HepG2 (cell line): Measurements from ENCODE around the gene HS6ST1. TPM values are rescaled to one million over a fixed set of nuclear protein-coding genes. Genes with fewer than 3 reads are reported as not detected.
A peak's percentile ranks its signal among the peaks of the same experiment; 100 is the strongest.

Source experiments
- BHLHE40 ChIP-seq: IDR thresholded peaks from 2 replicates; pipeline ENCODE4 v1.6.1; 2011; ENCODE audit warnings: low read length, improper control_type of control experiment
- BORCS8-MEF2B ChIP-seq: sonication (generic); formaldehyde crosslinking; IDR thresholded peaks from 2 replicates; pipeline ENCODE4 v1.8.0; 2022; ENCODE audit warnings: mild to moderate bottlenecking, missing genetic modification reagents
- DRAP1 ChIP-seq: IDR thresholded peaks from 2 replicates; pipeline ENCODE4 v1.6.1; 2016; ENCODE audit warnings: missing genetic modification reagents, missing compliant biosample characterization
- ETS1 ChIP-seq: sonication (generic); formaldehyde crosslinking; IDR thresholded peaks from 2 replicates; pipeline ENCODE4 v1.4.0; 2020; ENCODE audit warnings: missing genetic modification reagents
- GATAD2A ChIP-seq: IDR thresholded peaks from 2 replicates; pipeline ENCODE4 v1.6.1; 2016
- GLI4 ChIP-seq: sonication (generic); formaldehyde crosslinking; IDR thresholded peaks from 2 replicates; pipeline ENCODE4 v1.5.1; 2020; ENCODE audit warnings: missing genetic modification reagents, mild to moderate bottlenecking, moderate library complexity, borderline replicate concordance
- KLF12 ChIP-seq: sonication (generic); formaldehyde crosslinking; IDR thresholded peaks from 2 replicates; pipeline ENCODE4 v1.4.0; 2020; ENCODE audit warnings: missing genetic modification reagents, borderline replicate concordance
- MTA1 ChIP-seq: sonication (generic); formaldehyde crosslinking; IDR thresholded peaks from 2 replicates; pipeline ENCODE4 v1.4.0; 2020; ENCODE audit warnings: missing genetic modification reagents, mild to moderate bottlenecking, borderline replicate concordance
- NFE2L2 ChIP-seq: fragments of 150-350 bp; IDR thresholded peaks from 2 replicates; pipeline ENCODE4 v1.6.1; 2014; ENCODE audit warnings: low read length
- PAX8 ChIP-seq: sonication (generic); formaldehyde crosslinking; IDR thresholded peaks from 2 replicates; pipeline ENCODE4 v1.8.0; 2022; ENCODE audit warnings: mild to moderate bottlenecking, missing genetic modification reagents, borderline replicate concordance
- PLRG1 ChIP-seq: fragments of 450-650 bp; conservative IDR thresholded peaks from 2 replicates; pipeline ENCODE4 v1.6.1; 2016
- SNRNP70 ChIP-seq: fragments of 200-400 bp; formaldehyde crosslinking; IDR thresholded peaks from 2 replicates; pipeline ENCODE4 v1.6.1; 2017; ENCODE audit warnings: mild to moderate bottlenecking, low read depth, low read length, moderate library complexity
- ZBTB37 ChIP-seq: sonication (generic); formaldehyde crosslinking; IDR thresholded peaks from 2 replicates; pipeline ENCODE4 v1.4.0; 2020; ENCODE audit warnings: mild to moderate bottlenecking, missing genetic modification reagents
- ZNF33B ChIP-seq: sonication (generic); formaldehyde crosslinking; IDR thresholded peaks from 2 replicates; pipeline ENCODE4 v1.5.1; 2020; ENCODE audit warnings: mild to moderate bottlenecking, missing genetic modification reagents
- ZNF749 ChIP-seq: sonication (generic); formaldehyde crosslinking; IDR thresholded peaks from 2 replicates; pipeline ENCODE4 v1.8.0; 2022; ENCODE audit warnings: mild to moderate bottlenecking, missing genetic modification reagents, moderate library complexity, borderline replicate concordance
- ZSCAN22 ChIP-seq: sonication (generic); formaldehyde crosslinking; IDR thresholded peaks from 2 replicates; pipeline ENCODE4 v1.4.0; 2020; ENCODE audit warnings: mild to moderate bottlenecking, missing genetic modification reagents
- polyA plus RNA-seq, 8 experiments: library from polyadenylated mRNA; depleted of rRNA in 3 of 8; stranded (reverse) in 7 of 8; unstranded in 1 of 8; fragments of >200 nt; fragmentation: Illumina TruSeq in 4 of 8; extraction: Trizol in 4 of 8; gene quantifications; 2 replicates each; pipeline versions ENCODE4 v1.2.1 to v1.2.3, GENCODE V29; 2011 to 2016; ENCODE audit warnings: low read depth in 4 of 8, missing spikeins in 1 of 8, mixed read lengths in 1 of 8; ENCODE audit not compliant: insufficient read depth in 1 of 8
- total RNA-seq, 5 experiments: library from RNA; depleted of rRNA; stranded (reverse); fragments of >200 nt; fragmentation: Illumina TruSeq; extraction: Trizol; gene quantifications; 2 replicates each; pipeline ENCODE4 v1.2.3, GENCODE V29; 2016; ENCODE audit warnings: low read depth in 1 of 5
- TF ChIP-seq, protein P1 (sequence below): sonication (generic); formaldehyde crosslinking; IDR thresholded peaks from 2 replicates; pipeline ENCODE4 v1.4.0; 2020; ENCODE audit warnings: missing genetic modification reagents, mild to moderate bottlenecking, borderline replicate concordance
- TF ChIP-seq, protein P2 (sequence below): sonication (generic); formaldehyde crosslinking; IDR thresholded peaks from 2 replicates; pipeline ENCODE4 v1.8.0; 2022; ENCODE audit warnings: missing genetic modification reagents, low read depth, mild to moderate bottlenecking, borderline replicate concordance
- TF ChIP-seq, protein P3 (sequence below): sonication (generic); formaldehyde crosslinking; IDR thresholded peaks from 2 replicates; pipeline ENCODE4 v1.5.0; 2020; ENCODE audit warnings: missing genetic modification reagents, mild to moderate bottlenecking, borderline replicate concordance
- TF ChIP-seq, protein P4 (sequence below): fragments of 450-650 bp; IDR thresholded peaks from 2 replicates; pipeline ENCODE4 v1.6.1; 2017; ENCODE audit warnings: mild to moderate bottlenecking

The HS6ST1 gene
- total and polyA plus RNA-seq, 2 of the 13 experiments (the other 11 are each of a cell fraction or from before 2014, with no cell fraction given): 34.5 to 84.6 TPM

DNA sequence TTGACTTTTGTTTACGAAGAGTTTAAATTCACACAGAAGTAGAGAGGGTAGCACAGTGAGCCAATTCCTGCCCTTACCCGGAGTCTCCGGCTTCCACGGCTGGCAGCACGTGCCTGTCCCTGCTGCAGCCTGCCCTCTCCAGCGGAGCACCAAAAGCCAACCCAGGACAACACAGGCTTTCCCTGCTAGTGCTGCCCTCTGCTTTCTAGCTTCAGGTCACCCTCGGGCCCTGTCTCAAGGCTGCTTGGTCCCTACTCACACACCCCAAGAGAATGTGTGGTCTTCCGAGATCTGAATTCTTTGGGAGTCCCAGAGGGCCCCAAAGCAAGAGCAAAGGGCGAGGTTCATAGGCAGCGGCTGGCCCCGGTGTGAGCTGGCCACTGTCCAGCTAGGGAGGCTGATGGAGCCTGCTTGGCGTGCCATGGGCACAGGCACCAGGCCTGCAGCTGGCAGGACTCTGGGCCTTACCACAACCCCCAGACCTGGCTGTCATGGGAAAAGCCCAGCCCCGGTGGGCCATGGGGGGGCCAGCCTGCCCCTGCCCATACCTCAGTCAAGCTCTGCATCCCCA is 7.0 kb upstream of the HS6ST1 start (continued):
- TF ChIP-seq ETS1 (CRISPR knock-in tag) (no peak), BHLHE40 (peak; percentile 83), PLRG1 (no peak), KLF12 (CRISPR knock-in tag) (no peak), DRAP1 (CRISPR knock-in tag) (no peak), PAX8 (CRISPR knock-in tag) (no peak), SNRNP70 (no peak), ZNF749 (no peak), ZBTB37 (CRISPR knock-in tag) (peak; percentile 70; the same call in 1 of the 2 replicates), ZSCAN22 (CRISPR knock-in tag) (no peak), BORCS8-MEF2B (CRISPR knock-in tag) (peak; percentile 63; the same call in 1 of the 2 replicates), ZNF33B (CRISPR knock-in tag) (no peak), GLI4 (no peak), MTA1 (CRISPR knock-in tag) (no peak), NFE2L2 (no peak), GATAD2A (0 out of 2 replicates have a peak, but pooled peaks have one; percentile 23)
- TF ChIP-seq, protein P1, sequence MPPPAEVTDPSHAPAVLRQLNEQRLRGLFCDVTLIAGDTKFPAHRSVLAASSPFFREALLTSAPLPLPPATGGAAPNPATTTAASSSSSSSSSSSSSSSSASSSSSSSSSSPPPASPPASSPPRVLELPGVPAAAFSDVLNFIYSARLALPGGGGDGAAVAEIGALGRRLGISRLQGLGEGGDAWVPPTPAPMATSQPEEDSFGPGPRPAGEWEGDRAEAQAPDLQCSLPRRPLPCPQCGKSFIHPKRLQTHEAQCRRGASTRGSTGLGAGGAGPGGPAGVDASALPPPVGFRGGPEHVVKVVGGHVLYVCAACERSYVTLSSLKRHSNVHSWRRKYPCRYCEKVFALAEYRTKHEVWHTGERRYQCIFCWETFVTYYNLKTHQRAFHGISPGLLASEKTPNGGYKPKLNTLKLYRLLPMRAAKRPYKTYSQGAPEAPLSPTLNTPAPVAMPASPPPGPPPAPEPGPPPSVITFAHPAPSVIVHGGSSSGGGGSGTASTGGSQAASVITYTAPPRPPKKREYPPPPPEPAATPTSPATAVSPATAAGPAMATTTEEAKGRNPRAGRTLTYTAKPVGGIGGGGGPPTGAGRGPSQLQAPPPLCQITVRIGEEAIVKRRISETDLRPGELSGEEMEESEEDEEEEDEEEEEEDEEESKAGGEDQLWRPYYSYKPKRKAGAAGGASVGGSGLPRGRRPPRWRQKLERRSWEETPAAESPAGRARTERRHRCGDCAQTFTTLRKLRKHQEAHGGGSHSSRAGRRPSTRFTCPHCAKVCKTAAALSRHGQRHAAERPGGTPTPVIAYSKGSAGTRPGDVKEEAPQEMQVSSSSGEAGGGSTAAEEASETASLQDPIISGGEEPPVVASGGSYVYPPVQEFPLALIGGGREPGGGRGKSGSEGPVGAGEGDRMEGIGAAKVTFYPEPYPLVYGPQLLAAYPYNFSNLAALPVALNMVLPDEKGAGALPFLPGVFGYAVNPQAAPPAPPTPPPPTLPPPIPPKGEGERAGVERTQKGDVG: 0 out of 2 replicates have a peak, but pooled peaks have one; percentile 25
- TF ChIP-seq, protein P2, sequence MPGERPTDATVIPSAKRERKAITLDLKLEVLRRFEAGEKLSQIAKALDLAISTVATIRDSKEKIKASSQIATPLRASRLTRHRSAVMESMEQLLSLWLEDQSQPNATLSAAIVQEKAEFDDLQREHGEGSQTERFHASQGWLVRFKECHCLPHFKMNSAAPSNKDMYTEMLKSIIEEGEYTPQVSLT (CRISPR knock-in tag): no peak
- TF ChIP-seq, protein P3, sequence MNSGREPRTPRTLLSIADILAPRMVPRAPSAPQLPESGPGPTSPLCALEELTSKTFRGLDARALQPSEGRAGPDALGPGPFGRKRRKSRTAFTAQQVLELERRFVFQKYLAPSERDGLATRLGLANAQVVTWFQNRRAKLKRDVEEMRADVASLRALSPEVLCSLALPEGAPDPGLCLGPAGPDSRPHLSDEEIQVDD: no peak
- TF ChIP-seq, protein P4, sequence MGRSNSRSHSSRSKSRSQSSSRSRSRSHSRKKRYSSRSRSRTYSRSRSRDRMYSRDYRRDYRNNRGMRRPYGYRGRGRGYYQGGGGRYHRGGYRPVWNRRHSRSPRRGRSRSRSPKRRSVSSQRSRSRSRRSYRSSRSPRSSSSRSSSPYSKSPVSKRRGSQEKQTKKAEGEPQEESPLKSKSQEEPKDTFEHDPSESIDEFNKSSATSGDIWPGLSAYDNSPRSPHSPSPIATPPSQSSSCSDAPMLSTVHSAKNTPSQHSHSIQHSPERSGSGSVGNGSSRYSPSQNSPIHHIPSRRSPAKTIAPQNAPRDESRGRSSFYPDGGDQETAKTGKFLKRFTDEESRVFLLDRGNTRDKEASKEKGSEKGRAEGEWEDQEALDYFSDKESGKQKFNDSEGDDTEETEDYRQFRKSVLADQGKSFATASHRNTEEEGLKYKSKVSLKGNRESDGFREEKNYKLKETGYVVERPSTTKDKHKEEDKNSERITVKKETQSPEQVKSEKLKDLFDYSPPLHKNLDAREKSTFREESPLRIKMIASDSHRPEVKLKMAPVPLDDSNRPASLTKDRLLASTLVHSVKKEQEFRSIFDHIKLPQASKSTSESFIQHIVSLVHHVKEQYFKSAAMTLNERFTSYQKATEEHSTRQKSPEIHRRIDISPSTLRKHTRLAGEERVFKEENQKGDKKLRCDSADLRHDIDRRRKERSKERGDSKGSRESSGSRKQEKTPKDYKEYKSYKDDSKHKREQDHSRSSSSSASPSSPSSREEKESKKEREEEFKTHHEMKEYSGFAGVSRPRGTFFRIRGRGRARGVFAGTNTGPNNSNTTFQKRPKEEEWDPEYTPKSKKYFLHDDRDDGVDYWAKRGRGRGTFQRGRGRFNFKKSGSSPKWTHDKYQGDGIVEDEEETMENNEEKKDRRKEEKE: no peak
